ENCODE data around the gene PTGFRN. TPM values are rescaled to one million over a fixed set of nuclear protein-coding genes. Genes with fewer than 3 reads are reported as not detected.

The PTGFRN gene
- total and polyA plus RNA-seq, 2 of the 8 experiments (the other 6 are each of a cell fraction or from before 2014, with no cell fraction given), result 13.0 to 32.6 TPM

GRCh38 chr1:116950517-116951199 lies 40.9 kb downstream of the PTGFRN start (continued):
- TF ChIP-seq EP300 (IDR thresholded peaks at IDR 0.05; ENCODE audit: borderline replicate concordance in 1 of 2, low read depth in 2 of 2, low read length in 2 of 2) (no peak), CBX8 (IDR thresholded peaks at IDR 0.05; ENCODE audit: borderline replicate concordance, low read depth, low read length) (no peak), GTF2F1 (IDR thresholded peaks at IDR 0.05; ENCODE audit: borderline replicate concordance, low read depth, low read length) (no peak), TEAD4 (IDR thresholded peaks at IDR 0.05; ENCODE audit: low read depth, low read length) (no peak), SP2 (IDR thresholded peaks at IDR 0.05; ENCODE audit: low read length) (no peak)

Data from H1 (cell line).